ENCODE data around the gene SSBP2.

SSBP2 gene

DNA sequence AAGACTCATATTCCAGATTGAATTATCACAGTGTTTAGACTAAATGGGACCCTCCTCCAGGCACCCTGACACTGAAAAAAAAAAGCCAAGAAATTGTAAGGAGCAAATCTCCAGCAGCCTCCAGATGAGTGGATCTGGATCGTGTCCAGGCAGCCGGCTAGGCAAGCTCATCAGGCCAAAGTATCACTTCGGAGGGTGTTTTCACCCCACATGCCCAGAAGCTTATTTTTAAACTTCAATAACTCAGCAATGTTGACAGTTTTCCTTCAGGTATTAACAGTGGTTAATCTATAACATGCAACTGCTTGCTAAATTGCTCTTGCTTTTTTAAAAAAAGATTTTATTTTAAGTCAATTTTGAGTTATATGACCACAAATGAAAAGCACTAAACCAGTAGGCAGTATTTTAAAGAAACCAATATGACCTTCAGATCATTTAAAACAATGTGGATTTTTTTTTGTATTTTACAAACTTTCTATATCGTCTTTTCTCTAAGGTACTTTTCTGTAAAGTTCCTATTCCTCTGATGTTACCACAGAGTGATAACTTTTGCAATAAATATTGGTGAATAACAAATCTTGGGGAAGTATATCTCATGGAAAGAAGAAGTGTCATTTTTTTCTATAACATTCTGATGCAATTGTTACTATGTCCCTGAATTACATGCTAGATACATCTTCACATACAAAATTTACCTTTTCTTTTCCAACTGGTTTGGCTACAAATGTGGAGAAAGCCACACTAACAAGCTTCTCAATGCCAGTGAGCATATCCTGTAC lies 387.6 kb downstream of the SSBP2 start:
- DNase-seq, result no peak
